Tibial nerve (tissue), 4 donors: ENCODE measurements around the gene ZNF410. TPM values are rescaled to one million over a fixed set of nuclear protein-coding genes. Genes with fewer than 3 reads are reported as not detected.
"Not testable (repeated sequence)": the region's sequence is repeated elsewhere in the genome, so short reads cannot be mapped to it uniquely, and the experiment has no call there.

Experiments used
- DNase-seq, 2 donors: peaks; one replicate each; pipeline ENCODE4 v3.0.0-alpha.2; 2019; ENCODE audit warnings: low spot score in 2 of 2
- H3K27ac ChIP-seq, 4 donors: fragments of 200-600 bp; sonication (generic) in 3 of 4; one replicate each; pipeline ENCODE4 v1.5.1; 2017 to 2019; ENCODE audit warnings: mild to moderate bottlenecking in 1 of 4
- H3K27me3 ChIP-seq, 2 donors: fragments of 200-600 bp; sonication (generic) in 1 of 2; one replicate each; pipeline versions ENCODE4 v1.5.1 to v1.6.0; 2017 to 2019
- H3K36me3 ChIP-seq, 3 donors: fragments of 200-600 bp; sonication (generic); one replicate each; pipeline ENCODE4 v1.5.1; 2018 to 2019
- H3K4me1 ChIP-seq, 4 donors: fragments of 200-600 bp; sonication (generic) in 3 of 4; one replicate each; pipeline ENCODE4 v1.5.1; 2017 to 2019
- H3K4me3 ChIP-seq, 4 donors: fragments of 200-600 bp; sonication (generic) in 3 of 4; one replicate each; pipeline ENCODE4 v1.5.1; 2017 to 2019; ENCODE audit warnings: mild to moderate bottlenecking in 1 of 4, moderate library complexity in 1 of 4
- H3K9me3 ChIP-seq, 4 donors: fragments of 200-600 bp; sonication (generic) in 3 of 4; one replicate each; pipeline ENCODE4 v1.5.1; 2017 to 2019
- CTCF ChIP-seq, 5 experiments: fragments of 200-600 bp in 3 of 5; fragments of 450-650 bp in 2 of 5; sonication (generic) in 3 of 5; IDR thresholded peaks; one replicate each; pipeline ENCODE4 v1.5.1; 2016 to 2019; ENCODE audit warnings: antibody characterized with exemption in 5 of 5, mild to moderate bottlenecking in 3 of 5, moderate library complexity in 2 of 5
- EP300 ChIP-seq, 2 donors: sonication (generic); formaldehyde crosslinking; IDR thresholded peaks; one replicate each; pipeline ENCODE4 v1.6.1; 2017; ENCODE audit warnings: antibody characterized with exemption in 2 of 2, mild to moderate bottlenecking in 1 of 2
- POLR2A ChIP-seq, 2 donors: fragments of 450-650 bp; IDR thresholded peaks; one replicate each; pipeline ENCODE4 v1.6.1; 2017; ENCODE audit warnings: antibody characterized with exemption in 2 of 2, mild to moderate bottlenecking in 2 of 2, moderate library complexity in 2 of 2
- WGBS, 2 donors: methylation state at CpG; one replicate each; pipeline ENCODE4 v1.1.5; 2018; 5-methylcytosine and 5-hydroxymethylcytosine counted together
- total RNA-seq, 4 donors: library from RNA; depleted of rRNA; stranded (reverse); fragments of >200 nt; gene quantifications; one replicate each; pipeline ENCODE4 v1.1.0, GENCODE V29; 2016

ZNF410 gene
- total RNA-seq, 4 donors from 2014 or later = 42.0 to 49.8 (median 46.8) TPM

- WGBS, 2 donors = 22 to 26% methylated on average over 7 of the region's 7 CpGs
- Histone ChIP-seq H3K36me3 (peaks cover 0 to 4% (median 0%) of the 10 kb centered on the region in 3 donors), H3K27ac (peak overlapping the region; percentile 86 to 99 (median 94)), H3K4me3 (peak overlapping the region; percentile 69 to 96 (median 82)), H3K9me3 (no peaks in the 10 kb centered on the region), H3K4me1 (peaks cover 0 to 44% (median 18%) of the 10 kb centered on the region in 4 donors), H3K27me3 (no peaks in the 10 kb centered on the region)
- DNase-seq = no peak
- TF ChIP-seq POLR2A (IDR thresholded peaks at IDR 0.05) (no peak), EP300 (IDR thresholded peaks at IDR 0.05) (no peak), CTCF (IDR thresholded peaks at IDR 0.05) (no peak)
These were observed 1.2 kb downstream of the ZNF410 start for GRCh38 chr14:73887694-73888459.

GRCh38 chr14:73888460-73888725 lies 1.7 kb downstream of the ZNF410 start:
- Histone ChIP-seq H3K27ac (peak overlapping the region in 1 of 4 donors; percentile 99), H3K4me3 (peak overlapping the region in 1 of 4 donors; percentile 96), H3K9me3 (no peaks in the 10 kb centered on the region), H3K27me3 (no peaks in the 10 kb centered on the region), H3K4me1 (peaks cover 0 to 44% (median 18%) of the 10 kb centered on the region in 4 donors), H3K36me3 (peaks cover 0 to 10% (median 0%) of the 10 kb centered on the region in 3 donors)
- no peak for TF ChIP-seq POLR2A (IDR thresholded peaks at IDR 0.05)
- TF ChIP-seq EP300 (IDR thresholded peaks at IDR 0.05) = no peak
- TF ChIP-seq CTCF (IDR thresholded peaks at IDR 0.05) = no peak
- no peak for DNase-seq
- WGBS, 2 donors = 33 to 41% methylated on average over 3 of the region's 3 CpGs

GRCh38 chr14:73888971-73889370 lies 2.3 kb downstream of the ZNF410 start:
- H3K4me3 ChIP-seq = no peak overlapping the region
- no peaks in the 10 kb centered on the region for H3K27me3 ChIP-seq
- WGBS, 2 donors = 80 to 81% methylated on average over 2 of the region's 2 CpGs
- no peaks in the 10 kb centered on the region for H3K9me3 ChIP-seq
- TF ChIP-seq CTCF (IDR thresholded peaks at IDR 0.05) (no peak), EP300 (IDR thresholded peaks at IDR 0.05) (no peak), POLR2A (IDR thresholded peaks at IDR 0.05) (no peak)
- H3K4me1 ChIP-seq = peaks cover 0 to 44% (median 18%) of the 10 kb centered on the region in 4 donors
- no peak overlapping the region for H3K27ac ChIP-seq
- peaks cover 0 to 15% (median 0%) of the 10 kb centered on the region in 3 donors for H3K36me3 ChIP-seq
- DNase-seq = no peak

- Histone ChIP-seq H3K9me3 (no peaks in the 10 kb centered on the region), H3K4me1 (peaks cover 0 to 44% (median 18%) of the 10 kb centered on the region in 4 donors), H3K4me3 (no peak overlapping the region), H3K27me3 (no peaks in the 10 kb centered on the region), H3K27ac (no peak overlapping the region), H3K36me3 (peaks cover 0 to 19% (median 0%) of the 10 kb centered on the region in 3 donors)
- no peak for DNase-seq
- TF ChIP-seq EP300 (IDR thresholded peaks at IDR 0.05) (no peak), POLR2A (IDR thresholded peaks at IDR 0.05) (no peak), CTCF (IDR thresholded peaks at IDR 0.05) (no peak)
- WGBS, 2 donors = 55 to 69% methylated on average over 5 of the region's 5 CpGs
These were observed 2.7 kb downstream of the ZNF410 start for GRCh38 chr14:73889376-73889775.

GRCh38 chr14:73894180-73894687 lies 7.6 kb downstream of the ZNF410 start:
- not testable (repeated sequence) for H3K4me1 ChIP-seq, H3K27ac ChIP-seq, DNase-seq, H3K27me3 ChIP-seq, H3K9me3 ChIP-seq, H3K4me3 ChIP-seq
- H3K36me3 ChIP-seq = peaks cover 0 to 68% (median 0%) of the 10 kb centered on the region in 3 donors
- WGBS, 2 donors = 85 to 95% methylated on average over 6 of the region's 6 CpGs
